Ishikawa (cell line): ENCODE results near the gene STARD7.

Experiments used
- EGR1 ChIP-seq: IDR thresholded peaks from 2 replicates; pipeline ENCODE4 v1.6.1; 2012
- FOXM1 ChIP-seq: IDR thresholded peaks from 2 replicates; pipeline ENCODE4 v1.6.1; 2012; ENCODE audit warnings: low read depth, borderline replicate concordance
- NFIC ChIP-seq: IDR thresholded peaks from 2 replicates; pipeline ENCODE4 v1.6.1; 2012
- TAF1 ChIP-seq: IDR thresholded peaks from 2 replicates; pipeline ENCODE4 v1.6.1; 2012; ENCODE audit warnings: low read depth, mild to moderate bottlenecking
- TF ChIP-seq, protein P1 (sequence below): IDR thresholded peaks from 2 replicates; pipeline ENCODE4 v1.6.1; 2012
- TF ChIP-seq, protein P2 (sequence below): IDR thresholded peaks from 2 replicates; pipeline ENCODE4 v1.6.1; 2012
- TF ChIP-seq, protein P3 (sequence below): IDR thresholded peaks from 2 replicates; pipeline ENCODE4 v1.6.1; 2012; ENCODE audit warnings: low read depth, mild to moderate bottlenecking

DNA sequence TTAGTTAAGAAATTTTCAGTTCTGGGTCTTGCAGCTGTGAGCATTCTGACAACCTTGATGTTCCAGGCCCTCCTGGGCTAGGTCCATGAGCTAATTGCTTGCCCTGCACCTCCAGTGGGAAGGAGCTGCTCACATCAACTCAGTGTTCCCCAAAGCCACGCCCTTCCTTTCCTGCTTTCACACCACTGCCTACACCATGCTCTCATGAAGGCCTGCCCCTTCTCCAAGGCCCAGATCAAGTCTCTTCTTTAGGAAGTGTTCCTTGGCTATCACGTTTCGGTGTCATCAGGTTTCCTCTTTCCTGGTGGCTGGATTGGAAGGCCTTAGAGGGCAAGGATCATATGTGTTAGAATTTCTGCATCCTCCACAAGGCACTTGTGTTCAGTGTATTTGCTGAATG lies 38.4 kb upstream of the STARD7 start:
- TF ChIP-seq, protein P1, sequence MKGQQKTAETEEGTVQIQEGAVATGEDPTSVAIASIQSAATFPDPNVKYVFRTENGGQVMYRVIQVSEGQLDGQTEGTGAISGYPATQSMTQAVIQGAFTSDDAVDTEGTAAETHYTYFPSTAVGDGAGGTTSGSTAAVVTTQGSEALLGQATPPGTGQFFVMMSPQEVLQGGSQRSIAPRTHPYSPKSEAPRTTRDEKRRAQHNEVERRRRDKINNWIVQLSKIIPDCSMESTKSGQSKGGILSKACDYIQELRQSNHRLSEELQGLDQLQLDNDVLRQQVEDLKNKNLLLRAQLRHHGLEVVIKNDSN = no peak
- TF ChIP-seq NFIC (no peak), TAF1 (no peak), FOXM1 (no peak), EGR1 (no peak)
- TF ChIP-seq, protein P2, sequence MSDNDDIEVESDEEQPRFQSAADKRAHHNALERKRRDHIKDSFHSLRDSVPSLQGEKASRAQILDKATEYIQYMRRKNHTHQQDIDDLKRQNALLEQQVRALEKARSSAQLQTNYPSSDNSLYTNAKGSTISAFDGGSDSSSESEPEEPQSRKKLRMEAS = no peak
- TF ChIP-seq, protein P3, sequence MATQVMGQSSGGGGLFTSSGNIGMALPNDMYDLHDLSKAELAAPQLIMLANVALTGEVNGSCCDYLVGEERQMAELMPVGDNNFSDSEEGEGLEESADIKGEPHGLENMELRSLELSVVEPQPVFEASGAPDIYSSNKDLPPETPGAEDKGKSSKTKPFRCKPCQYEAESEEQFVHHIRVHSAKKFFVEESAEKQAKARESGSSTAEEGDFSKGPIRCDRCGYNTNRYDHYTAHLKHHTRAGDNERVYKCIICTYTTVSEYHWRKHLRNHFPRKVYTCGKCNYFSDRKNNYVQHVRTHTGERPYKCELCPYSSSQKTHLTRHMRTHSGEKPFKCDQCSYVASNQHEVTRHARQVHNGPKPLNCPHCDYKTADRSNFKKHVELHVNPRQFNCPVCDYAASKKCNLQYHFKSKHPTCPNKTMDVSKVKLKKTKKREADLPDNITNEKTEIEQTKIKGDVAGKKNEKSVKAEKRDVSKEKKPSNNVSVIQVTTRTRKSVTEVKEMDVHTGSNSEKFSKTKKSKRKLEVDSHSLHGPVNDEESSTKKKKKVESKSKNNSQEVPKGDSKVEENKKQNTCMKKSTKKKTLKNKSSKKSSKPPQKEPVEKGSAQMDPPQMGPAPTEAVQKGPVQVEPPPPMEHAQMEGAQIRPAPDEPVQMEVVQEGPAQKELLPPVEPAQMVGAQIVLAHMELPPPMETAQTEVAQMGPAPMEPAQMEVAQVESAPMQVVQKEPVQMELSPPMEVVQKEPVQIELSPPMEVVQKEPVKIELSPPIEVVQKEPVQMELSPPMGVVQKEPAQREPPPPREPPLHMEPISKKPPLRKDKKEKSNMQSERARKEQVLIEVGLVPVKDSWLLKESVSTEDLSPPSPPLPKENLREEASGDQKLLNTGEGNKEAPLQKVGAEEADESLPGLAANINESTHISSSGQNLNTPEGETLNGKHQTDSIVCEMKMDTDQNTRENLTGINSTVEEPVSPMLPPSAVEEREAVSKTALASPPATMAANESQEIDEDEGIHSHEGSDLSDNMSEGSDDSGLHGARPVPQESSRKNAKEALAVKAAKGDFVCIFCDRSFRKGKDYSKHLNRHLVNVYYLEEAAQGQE = no peak
